GM13977 (cell line): ENCODE measurements around the gene TAAR8.
"Not testable (repeated sequence)": the region's sequence is repeated elsewhere in the genome, so short reads cannot be mapped to it uniquely, and the experiment has no call there.

ENCODE experiments used
- DNase-seq: peaks from one replicate; pipeline ENCODE4 v3.0.0; 2012; ENCODE audit warnings: low spot score
- CTCF ChIP-seq: IDR thresholded peaks from 2 replicates; pipeline ENCODE4 v1.5.1; 2012; ENCODE audit warnings: mild to moderate bottlenecking, control low read depth; ENCODE audit not compliant: insufficient read depth; ENCODE audit errors: extremely low read depth, missing control alignments
- in situ Hi-C: fragments of 300-500 bp; cut with MboI; formaldehyde crosslinking; loops from one replicate; pipeline ENCODE4 v1.12.0; 2022; ENCODE audit warnings: low sequenced_read_pairs, low pct_unique_long_range_greater_than_20kb, mixed read lengths, inconsistent platforms; ENCODE audit not compliant: unreplicated experiment

The TAAR8 gene

GRCh38 chr6:132537977-132538376 is 14.5 kb upstream of the TAAR8 start, which contains the start of gene TAAR9:
TAAR9 (plus strand) TSS chr6:132538277; CDS start chr6:132538290, 13 bp downstream.
- in situ Hi-C loops = no loop called here
- DNase-seq = no peak
- no peak for TF ChIP-seq CTCF

GRCh38 chr6:132544826-132545225 is 7.6 kb upstream of the TAAR8 start:
- no peak for TF ChIP-seq CTCF
- in situ Hi-C loops = no loop called here
- DNase-seq = no peak

- TF ChIP-seq CTCF = no peak
- in situ Hi-C loops = no loop called here
- DNase-seq = no peak
Observed at GRCh38 chr6:132548746-132549463, 3.6 kb upstream of the TAAR8 start.

GRCh38 chr6:132551214-132551613 is 1.3 kb upstream of the TAAR8 start:
- in situ Hi-C loops = no loop called here
- DNase-seq = no peak
- no peak for TF ChIP-seq CTCF

- in situ Hi-C loops, DNase-seq: not testable (repeated sequence)
Observed at GRCh38 chr6:132560087-132560486, 7.6 kb downstream of the TAAR8 start.

GRCh38 chr6:132566404-132566803 is 13.9 kb downstream of the TAAR8 start:
- DNase-seq = no peak
- in situ Hi-C loops = no loop called here

More at GRCh38 chr6:132566404-132566803, 13.9 kb downstream of the TAAR8 start:
- TF ChIP-seq CTCF = no peak
